NB4 (cell line): Measurements from ENCODE around the gene ZSWIM3.

Experiments
- DNase-seq: peaks from one replicate; pipeline ENCODE4 v3.0.0; 2010; ENCODE audit warnings: low read depth
- H3K4me3 ChIP-seq: one replicate; pipeline ENCODE4 v1.5.1; 2011; ENCODE audit warnings: mild to moderate bottlenecking, low read depth, low read length, moderate library complexity
- MYC ChIP-seq: IDR thresholded peaks from 2 replicates; pipeline ENCODE4 v1.6.1; 2011; ENCODE audit warnings: low read depth, low read length
- POLR2A ChIP-seq: IDR thresholded peaks from 2 replicates; pipeline ENCODE4 v1.6.1; 2011; ENCODE audit warnings: mild to moderate bottlenecking; ENCODE audit not compliant: insufficient read length; ENCODE audit errors: extremely low read depth
- TF ChIP-seq, protein P1 (sequence below): IDR thresholded peaks from one replicate; pipeline ENCODE4 v1.5.1; 2012; ENCODE audit warnings: low read depth, low read length
- TF ChIP-seq, protein P2 (sequence below): IDR thresholded peaks from 2 replicates; pipeline ENCODE4 v1.6.1; 2011; ENCODE audit warnings: low read depth, low read length

Gene ZSWIM3

DNA sequence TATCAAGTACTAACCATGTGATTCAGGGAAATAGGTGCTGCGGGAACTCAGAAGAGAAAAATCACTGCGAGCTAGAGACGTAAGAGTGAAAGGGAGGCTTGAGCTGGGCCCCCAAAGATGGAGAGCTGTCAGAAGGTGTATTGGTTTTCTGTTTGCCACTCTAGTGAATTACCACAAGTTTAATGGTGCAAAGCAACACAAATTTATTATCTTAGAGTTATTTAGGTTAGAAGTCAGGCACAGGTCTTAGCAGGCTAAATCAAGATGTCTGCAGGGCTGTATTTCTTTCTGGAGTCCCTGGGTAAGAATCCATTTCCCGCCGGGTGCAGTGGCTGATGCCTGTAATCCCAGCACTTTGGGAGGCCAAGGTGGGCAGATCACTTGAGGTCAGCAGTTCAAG, 2.5 kb downstream of the ZSWIM3 start:
- H3K4me3 ChIP-seq = no peak overlapping the region
- TF ChIP-seq MYC (no peak), POLR2A (no peak)
- TF ChIP-seq, protein P1, sequence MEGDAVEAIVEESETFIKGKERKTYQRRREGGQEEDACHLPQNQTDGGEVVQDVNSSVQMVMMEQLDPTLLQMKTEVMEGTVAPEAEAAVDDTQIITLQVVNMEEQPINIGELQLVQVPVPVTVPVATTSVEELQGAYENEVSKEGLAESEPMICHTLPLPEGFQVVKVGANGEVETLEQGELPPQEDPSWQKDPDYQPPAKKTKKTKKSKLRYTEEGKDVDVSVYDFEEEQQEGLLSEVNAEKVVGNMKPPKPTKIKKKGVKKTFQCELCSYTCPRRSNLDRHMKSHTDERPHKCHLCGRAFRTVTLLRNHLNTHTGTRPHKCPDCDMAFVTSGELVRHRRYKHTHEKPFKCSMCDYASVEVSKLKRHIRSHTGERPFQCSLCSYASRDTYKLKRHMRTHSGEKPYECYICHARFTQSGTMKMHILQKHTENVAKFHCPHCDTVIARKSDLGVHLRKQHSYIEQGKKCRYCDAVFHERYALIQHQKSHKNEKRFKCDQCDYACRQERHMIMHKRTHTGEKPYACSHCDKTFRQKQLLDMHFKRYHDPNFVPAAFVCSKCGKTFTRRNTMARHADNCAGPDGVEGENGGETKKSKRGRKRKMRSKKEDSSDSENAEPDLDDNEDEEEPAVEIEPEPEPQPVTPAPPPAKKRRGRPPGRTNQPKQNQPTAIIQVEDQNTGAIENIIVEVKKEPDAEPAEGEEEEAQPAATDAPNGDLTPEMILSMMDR = no peak
- TF ChIP-seq, protein P2, sequence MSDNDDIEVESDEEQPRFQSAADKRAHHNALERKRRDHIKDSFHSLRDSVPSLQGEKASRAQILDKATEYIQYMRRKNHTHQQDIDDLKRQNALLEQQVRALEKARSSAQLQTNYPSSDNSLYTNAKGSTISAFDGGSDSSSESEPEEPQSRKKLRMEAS = no peak
- no peak for DNase-seq

DNA sequence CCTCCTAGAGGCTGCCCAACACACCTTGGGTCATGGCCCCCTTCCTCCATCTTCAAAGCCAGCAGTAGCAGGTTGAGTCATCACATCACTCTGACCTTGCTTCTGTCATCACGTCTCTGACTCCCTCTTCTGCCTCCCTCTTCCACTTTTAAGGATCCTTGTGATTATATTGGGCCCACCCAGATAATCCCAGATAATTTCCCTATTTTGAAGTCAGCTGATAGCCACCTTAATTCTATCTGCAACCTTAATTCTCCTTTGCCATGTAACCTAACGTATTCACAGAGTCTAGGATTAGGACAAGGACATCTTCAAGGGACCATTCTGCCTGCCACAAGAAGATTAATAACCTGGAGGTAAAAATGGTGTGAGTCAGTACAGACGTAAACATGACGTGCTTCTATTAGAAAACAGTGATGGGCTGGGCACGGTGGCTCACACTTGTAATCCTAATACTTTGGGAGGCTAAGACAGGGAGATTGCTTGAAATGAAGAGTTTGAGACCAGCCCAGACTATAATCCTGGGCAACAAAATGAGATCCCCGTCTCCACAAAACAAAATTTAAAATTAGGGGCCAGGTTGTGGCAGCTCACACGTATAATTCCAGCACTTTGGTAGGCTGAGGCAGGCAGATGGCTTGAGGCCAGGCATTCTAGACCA, 3.3 kb downstream of the ZSWIM3 start:
- no peak for DNase-seq
- TF ChIP-seq, protein P2 = no peak
- TF ChIP-seq MYC (no peak), POLR2A (no peak)
- TF ChIP-seq, protein P1 = no peak
- no peak overlapping the region for H3K4me3 ChIP-seq

DNA sequence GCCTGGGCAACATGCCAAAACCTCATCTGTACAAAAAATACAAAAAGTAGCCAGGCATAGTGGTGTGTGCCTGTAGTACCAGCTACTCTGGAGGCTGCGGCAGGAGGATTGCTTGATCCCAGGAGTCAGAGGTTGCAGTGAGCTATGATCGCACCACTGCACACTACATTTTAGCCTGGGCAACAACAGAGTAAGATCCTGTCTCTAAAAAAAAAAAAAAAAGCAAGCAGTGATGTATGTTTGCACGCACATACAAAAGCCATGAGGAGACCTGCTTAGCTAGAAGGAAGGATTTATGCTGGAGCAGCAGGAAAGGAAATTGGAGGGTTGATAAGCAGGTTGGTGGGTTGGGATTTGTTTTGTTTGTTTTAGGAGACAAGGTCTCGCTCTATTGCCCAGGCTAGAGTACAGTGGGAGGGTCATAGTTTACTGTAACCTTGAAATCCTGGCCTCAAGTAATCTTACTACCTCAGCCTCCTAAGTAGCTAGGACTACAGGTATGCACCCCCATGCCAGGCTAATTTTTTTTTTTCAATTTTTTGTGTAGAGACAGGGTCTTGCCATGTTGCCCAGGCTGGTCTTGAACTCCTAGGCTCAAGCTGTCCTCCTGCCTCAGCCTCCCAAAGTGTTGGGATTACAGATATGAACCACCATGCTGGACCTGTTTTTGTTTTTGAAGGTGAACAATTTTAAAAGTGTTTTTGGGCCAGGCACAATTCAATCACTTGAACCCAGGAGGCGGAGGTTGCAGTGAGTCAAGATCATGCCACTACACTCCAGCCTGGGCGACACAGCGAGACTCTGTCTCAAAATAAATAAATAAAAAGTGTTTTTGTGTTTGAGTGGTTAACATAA, 4.0 kb downstream of the ZSWIM3 start:
- no peak for DNase-seq
- no peak overlapping the region for H3K4me3 ChIP-seq
- TF ChIP-seq, protein P2 = no peak
- no peak for TF ChIP-seq MYC

DNA sequence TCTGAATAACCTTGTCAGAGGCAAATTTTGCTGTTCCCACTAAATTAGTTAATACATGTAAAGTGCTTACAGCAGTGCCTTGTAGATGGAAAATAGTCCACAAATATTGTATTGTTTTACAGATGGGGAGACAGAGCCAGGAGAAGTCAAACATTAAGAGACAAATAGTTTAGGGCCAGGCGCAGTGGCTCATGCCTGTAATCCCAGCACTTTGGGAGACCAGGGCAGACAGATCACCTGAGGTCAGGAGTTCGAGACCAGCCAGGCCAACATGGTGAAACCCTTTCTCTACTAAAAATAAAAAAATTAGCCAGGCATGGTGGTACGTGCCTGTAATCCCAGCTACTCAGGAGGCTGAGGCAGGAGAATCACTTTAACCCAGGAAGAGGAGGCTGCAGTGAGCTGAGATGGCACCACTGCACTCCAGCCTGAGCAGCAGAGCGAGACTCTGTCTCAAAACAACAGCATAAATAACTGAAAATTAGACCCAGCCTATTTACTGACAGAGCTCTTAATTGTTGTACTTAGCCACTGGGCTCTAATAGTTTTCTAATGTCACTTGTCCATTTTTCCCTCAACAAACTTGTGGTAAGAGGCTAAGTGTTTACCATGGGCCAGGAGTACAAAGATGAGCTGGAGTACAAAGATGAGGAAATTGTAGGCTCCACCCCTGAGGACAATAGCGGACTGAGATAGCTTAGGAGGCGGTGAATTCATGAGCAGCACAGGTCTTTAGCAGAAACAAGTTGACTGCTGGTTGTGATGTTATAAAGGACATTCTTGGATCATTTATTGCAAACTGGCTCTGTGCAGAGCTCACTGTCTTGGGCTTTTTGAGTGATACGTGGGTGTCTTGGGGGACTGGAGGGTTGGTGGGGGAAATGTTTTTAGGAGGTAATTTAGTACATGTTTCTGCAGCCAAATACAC, 6.4 kb downstream of the ZSWIM3 start:
- TF ChIP-seq POLR2A (no peak), MYC (no peak)
- TF ChIP-seq, protein P1 = no peak
- TF ChIP-seq, protein P2 = no peak
- H3K4me3 ChIP-seq = no peak overlapping the region
- no peak for DNase-seq

DNA sequence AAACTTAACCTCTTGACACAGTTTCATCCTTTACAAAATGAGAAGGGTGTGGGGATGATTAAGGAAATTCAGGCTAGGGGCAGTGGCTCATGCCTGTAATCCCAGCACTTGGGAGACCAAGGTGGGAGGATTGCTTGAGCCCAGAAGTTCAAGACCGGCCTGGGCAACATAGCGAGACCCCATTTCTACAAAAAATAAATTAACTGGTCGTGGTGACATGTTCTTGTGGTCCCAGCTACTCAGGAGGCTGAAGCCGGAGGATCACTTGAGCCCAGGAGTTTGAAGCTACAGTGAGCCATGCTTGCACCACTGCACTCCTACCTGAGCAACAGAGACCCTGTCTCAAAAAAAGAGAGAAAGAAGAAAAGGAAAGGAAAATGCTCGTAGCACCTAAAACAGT, 9.0 kb downstream of the ZSWIM3 start:
- DNase-seq = no peak
- TF ChIP-seq POLR2A (no peak), MYC (no peak)
- TF ChIP-seq, protein P1 = no peak
- TF ChIP-seq, protein P2 = no peak
- H3K4me3 ChIP-seq = no peak overlapping the region
